HT-29 (cell line): ENCODE results near the gene SEPTIN12. TPM values are rescaled to one million over a fixed set of nuclear protein-coding genes. Genes with fewer than 3 reads are reported as not detected.

Experiments
- DNase-seq: peaks from one replicate; pipeline ENCODE4 v3.0.0-alpha.2; 2015; ENCODE audit warnings: low spot score
- total RNA-seq: library from RNA; depleted of rRNA; stranded (reverse); fragments of >200 nt; shearing (Covaris generic); gene quantifications from 2 replicates; pipeline ENCODE4 v1.2.3, GENCODE V29; 2014; rRNA removed

The SEPTIN12 gene, protein sequence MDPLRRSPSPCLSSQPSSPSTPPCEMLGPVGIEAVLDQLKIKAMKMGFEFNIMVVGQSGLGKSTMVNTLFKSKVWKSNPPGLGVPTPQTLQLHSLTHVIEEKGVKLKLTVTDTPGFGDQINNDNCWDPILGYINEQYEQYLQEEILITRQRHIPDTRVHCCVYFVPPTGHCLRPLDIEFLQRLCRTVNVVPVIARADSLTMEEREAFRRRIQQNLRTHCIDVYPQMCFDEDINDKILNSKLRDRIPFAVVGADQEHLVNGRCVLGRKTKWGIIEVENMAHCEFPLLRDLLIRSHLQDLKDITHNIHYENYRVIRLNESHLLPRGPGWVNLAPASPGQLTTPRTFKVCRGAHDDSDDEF
- 0.76 TPM in 1 of 2 replicates, not detected in the other for total RNA-seq

- no peak for DNase-seq
Measured at GRCh38 chr16:4787627-4788482, at the start of gene SEPTIN12. Gene SEPTIN12, minus strand, starts transcription at chr16:4788345. Its CDS starts 700 bp downstream, at chr16:4787645.

DNA sequence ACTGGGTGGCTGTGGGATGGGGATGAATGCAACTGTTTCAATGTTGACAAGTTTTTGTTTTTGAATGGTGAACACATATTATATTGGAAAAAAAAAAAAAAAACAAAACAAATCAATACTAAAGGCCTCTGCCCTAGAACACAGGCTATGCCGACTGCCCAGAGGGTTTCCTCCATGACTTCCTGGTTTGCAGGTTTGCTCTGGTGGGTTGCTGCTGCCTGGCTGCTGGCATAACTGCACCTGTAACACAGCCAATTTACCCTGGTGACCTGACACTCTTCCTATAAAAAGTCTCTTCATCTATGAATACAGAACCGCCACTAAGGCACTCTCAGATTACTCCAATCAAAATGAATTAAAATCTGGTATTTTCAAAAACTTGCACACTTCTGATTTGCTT lies 48.6 kb upstream of the SEPTIN12 start:
- DNase-seq: no peak

DNA sequence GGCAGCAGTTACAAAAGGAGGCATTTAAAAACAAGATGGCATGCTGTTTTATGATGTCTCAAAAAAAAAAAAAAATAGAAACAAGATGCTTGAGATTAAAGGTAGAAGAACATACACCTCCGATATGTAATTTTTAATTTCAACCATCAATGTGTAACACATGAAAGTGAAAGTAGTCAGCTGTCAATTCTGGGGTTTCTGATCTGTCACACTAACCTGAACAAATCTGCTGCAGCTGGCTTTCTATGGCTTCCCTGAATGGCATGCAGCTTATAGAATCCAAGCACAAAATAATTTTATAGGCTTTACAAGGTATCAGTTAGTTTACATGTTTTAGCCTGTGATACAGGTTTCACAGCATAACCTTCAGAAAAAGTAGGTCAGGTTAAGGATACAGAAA lies 45.4 kb upstream of the SEPTIN12 start:
- no peak for DNase-seq

DNA sequence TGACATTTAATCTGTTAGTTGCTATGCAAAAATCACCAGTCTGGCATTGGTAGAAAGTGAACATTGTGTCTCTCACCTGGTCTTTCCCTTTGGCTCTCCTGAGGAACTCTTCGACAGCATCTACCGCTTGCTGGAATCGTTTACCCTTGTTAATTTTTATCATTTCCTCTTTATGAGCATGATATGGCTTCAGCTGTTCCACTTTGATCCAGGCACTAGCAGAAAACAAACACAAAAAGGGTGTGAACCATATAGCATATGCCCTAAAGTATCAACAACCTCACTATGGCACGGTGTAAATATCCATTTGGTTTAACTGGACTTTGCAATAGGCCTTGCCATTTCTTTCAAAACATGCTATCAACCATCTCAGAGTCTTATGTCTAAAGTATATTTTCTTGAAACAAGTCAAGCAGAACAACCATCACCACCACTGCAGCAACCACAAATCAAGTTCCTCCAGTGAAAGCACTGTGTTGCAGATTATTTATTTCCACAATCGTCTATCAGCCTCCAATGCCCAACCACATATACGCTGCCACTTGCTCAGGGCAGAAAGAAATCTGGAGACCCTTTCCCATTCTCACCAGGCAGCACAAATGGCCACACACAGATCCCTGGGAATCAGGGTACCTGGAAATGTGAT lies 44.7 kb upstream of the SEPTIN12 start:
- DNase-seq: no peak

- no peak for DNase-seq
Measured at GRCh38 chr16:4831616-4832015, 43.5 kb upstream of the SEPTIN12 start.

GRCh38 chr16:4830408-4830807 lies 42.3 kb upstream of the SEPTIN12 start:
- no peak for DNase-seq

DNA sequence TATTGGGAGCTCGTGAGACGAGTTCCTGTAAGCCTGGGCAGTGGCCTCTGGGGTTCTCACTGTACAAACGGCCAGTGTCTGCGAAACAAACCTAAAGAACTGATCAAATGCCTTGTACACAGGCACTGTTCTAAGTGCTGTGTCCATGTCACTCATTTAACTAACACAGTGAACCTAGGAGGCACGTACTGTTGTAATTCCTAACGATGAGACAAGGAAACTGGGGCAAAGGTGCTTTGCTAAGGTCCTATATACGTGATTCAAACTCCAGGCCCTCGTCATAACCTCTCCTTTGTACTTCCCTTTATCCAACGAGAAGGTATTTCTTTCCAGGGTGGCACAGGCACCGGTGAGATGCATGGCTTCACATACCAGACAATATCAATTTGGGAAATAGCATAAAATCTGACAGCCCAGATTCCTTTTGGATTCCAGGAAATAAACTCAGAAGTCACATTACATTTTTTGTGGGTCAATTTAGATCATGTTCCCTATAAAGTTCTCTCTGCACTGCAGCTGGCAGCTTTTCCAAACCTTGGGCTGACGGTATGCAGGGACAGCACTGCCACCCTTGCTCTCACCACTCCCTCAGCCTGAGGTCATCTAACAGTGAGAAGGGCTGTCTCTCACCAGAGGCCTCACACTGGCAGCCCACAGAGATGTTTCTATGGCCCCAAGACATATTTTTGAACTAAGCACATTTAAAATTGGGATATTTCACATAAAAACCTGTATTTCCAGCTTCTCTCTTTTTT lies 40.6 kb upstream of the SEPTIN12 start:
- no peak for DNase-seq

DNA sequence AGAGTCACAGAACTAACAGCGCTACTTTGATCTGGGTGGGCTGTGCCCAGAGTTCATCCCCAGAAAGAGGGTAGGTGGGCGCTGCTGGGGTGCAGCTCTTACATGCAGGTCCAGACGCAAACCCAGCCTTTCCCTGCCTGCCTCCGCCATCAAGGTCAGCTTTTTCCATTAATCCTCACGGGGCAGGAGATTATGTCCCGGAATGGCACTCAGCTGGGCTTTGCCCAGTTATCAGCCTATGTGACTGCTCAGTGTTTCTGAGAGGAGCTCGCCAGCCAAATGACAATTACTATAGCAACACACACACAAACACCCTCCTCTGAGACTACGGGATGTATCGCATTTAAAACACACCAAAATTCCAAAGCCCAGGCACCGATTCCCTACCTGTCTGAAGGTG lies 38.8 kb upstream of the SEPTIN12 start:
- DNase-seq: no peak

- no peak for DNase-seq
Measured at GRCh38 chr16:4826526-4826925, 38.4 kb upstream of the SEPTIN12 start.

DNA sequence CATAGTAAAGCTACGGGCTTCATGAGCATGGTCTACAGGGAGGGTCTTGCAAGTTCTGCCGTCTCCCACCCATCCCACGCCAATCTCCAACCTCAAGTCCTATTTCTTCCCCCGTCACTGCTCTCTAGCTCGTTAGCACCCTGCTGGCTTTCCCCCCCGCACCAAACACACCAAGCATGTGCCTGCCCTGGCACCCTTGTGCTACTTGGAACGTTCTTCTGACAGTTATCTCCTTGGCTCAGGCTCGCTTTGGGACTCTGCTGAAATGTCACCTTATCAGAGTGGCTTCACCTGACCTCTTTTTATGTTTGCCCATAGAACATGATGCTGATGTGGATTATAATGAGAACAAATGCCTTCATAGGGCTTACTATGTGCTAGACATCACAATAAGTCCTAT lies 37.1 kb upstream of the SEPTIN12 start:
- no peak for DNase-seq

- no peak for DNase-seq
Measured at GRCh38 chr16:4820652-4821051, 32.5 kb upstream of the SEPTIN12 start.

- DNase-seq: no peak
Measured at GRCh38 chr16:4814542-4815173, 26.5 kb upstream of the SEPTIN12 start.

DNA sequence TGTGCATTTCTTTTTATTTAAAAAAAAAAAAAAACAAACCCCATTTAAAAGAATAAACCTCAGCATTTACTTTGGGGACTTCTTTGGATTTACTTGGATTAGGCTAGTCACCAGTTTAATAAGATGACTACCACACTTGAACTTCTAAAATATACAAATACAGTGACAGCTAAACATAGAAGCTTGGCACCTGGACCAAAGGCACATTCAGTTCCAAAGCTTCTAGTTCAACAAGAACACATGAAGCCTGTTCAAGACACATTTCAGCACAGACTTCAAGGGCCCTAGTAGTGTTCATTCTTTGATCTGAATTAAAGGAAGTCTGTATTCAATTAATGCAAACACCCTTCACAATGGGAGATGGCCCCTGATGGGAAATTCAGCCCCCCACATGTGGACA lies 25.9 kb upstream of the SEPTIN12 start:
- no peak for DNase-seq

DNA sequence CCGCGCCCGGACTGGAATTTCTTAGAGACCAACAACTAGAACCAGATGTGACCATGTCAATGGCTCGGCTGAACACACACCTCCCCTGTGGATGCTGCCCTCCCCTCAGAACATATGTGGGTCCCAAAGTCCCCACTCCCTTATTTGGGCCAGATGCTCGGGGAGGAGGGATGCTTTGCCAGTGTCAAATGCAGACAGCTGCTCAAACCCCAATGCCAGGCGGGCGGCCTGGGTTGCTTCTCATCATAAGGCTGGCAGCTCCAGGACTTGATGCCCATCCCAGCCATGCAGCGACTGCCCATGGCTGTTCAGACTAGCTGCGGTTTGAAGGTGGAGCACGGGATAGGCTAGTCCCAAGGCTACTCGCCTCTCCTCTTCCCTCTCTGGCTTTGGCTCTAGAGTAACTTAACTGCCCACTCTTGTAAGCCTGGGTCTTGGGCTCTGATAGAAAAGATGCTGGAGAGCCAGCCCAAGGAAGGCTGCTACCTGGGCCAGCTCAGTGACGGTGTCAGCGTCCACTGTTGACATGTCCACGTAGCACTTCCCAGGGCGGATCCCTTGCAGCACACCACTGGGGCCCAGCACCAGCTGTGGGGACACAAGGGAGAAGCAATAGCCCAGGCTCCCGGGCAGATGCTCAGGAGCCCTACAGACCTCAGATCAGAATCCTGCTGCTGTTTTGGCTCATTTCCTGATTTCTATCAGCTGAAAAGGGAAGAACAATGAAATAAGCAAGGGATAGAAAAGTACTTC lies 25.3 kb upstream of the SEPTIN12 start:
- no peak for DNase-seq

DNA sequence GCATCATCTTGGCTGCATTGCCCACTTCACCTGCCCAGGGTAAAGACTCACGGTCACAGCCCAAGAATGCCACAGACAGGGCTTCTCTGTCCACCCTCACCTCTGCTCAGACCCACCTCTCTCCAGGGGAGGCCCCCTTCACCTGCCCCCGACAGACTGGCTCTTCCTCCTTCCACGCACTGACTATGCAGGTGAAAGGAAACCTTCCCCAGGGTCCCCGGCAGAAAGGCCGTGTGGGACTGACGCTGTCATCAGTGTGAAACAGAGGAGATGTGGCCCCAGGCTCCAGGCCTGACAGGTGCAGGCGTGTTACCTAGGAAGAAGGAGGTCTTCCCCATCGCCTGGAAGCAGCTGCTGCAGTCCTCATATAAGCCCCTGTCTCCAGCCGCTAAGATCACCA lies 23.6 kb upstream of the SEPTIN12 start:
- DNase-seq: no peak

- no peak for DNase-seq
Measured at GRCh38 chr16:4811242-4811641, 23.1 kb upstream of the SEPTIN12 start.

GRCh38 chr16:4806280-4806679 lies 18.1 kb upstream of the SEPTIN12 start:
- DNase-seq: no peak

DNA sequence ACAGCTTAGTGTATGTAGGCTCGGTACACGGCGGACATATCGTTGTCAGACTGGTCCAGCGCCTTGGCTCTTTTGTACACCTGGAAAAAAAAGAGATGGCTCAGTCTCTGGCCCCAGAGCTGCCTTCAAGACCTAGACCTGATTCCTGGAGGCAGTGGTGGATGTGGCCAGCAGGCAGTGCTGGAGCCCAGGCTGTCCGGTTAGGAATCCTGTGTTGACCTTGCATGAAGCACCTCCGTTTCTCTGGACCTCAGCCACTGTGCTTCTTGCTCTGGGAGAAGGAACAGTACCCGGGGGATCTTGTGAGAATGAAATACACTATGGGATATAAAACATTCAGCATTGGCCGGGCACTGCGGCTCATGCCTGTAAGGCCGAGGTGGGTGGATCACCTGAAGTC lies 17.1 kb upstream of the SEPTIN12 start:
- no peak for DNase-seq

DNA sequence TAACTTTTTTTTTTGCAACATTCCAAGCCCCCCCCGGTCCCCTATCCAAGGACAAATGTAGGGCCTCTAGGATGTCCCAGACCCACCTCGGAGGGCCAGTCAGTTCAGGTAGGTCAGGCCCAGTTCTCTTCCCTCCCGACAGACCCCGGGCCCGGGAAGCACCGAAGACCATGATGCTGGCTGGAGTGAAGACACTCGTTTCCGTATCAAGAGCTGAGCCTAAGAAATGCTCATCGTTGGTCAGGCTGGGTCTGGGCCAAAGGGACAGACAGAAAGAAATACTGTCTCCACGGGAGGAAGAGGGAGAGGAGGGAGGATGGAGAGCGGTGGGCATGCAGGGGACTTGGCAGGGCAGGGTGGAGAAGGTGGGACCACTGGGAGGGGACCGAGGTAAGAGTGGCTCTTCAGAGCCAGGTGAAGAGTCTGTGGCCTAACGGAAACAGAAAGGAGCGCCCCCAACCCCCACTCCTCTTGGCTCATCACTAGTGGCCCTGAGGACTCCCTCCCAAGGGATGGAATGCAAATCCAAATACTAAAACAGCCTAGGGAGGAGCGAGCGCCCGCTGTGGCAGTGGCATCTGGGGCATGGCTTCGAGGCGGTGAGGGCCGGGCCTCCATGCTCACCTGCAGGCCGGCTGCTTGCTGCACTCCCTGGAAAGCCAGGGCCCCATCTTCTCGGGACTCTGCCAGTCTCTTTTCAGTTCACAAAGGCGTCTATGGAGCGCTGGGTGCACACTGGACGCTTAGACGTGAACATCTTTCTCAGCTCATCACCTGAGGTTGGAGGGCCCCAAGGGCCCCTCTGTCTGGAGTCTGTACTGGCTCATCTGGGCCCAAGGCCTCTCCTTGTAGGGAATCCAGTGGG lies 16.0 kb upstream of the SEPTIN12 start:
- DNase-seq: no peak
